Esophagus muscularis mucosa (tissue), 3 donors: Measurements from ENCODE around the gene RTRAF.

Experiments used
- EP300 ChIP-seq: sonication (generic); formaldehyde crosslinking; IDR thresholded peaks from one replicate; pipeline ENCODE4 v1.6.1; 2017; ENCODE audit warnings: antibody characterized with exemption
- TF ChIP-seq, protein P1 (sequence below), 3 experiments: fragments of 200-600 bp in 2 of 3; fragments of 450-650 bp in 1 of 3; sonication (generic) in 2 of 3; IDR thresholded peaks; one replicate each; pipeline ENCODE4 v1.5.1; 2017 to 2019; ENCODE audit warnings: antibody characterized with exemption in 3 of 3, mild to moderate bottlenecking in 2 of 3, moderate library complexity in 1 of 3

DNA sequence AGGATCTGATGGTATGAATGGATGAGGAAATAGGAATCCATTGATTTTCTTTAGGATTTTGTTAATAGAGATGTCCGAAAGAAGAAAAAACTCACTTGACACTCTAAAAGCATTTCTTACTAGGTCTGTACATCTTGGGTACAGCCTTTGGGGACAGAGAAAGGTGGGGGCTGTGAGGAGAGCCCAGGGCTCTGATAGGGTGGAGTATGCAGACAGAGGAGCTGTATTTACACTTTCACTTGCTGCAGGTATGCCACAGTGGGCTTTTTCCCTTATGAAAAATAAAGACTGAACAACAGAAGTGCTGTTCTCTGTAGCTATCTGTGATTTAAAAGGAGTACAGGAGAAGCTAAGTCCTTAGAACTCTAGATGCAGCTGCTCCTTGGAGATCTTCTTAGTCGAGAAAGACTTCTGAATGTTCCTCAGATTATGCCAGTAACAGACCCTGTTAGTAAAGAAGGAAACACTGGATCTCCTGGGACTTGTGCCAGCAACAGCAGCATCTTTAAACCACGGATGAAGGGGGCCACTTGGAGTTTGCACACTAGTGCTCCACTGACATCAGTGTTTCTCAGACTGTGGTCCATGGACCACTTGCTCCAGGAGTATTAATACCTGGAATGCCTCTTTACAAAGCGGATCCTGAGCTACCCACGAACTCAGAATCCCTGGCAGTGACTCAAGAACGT lies 19.4 kb upstream of the RTRAF start:
- TF ChIP-seq, protein P1, sequence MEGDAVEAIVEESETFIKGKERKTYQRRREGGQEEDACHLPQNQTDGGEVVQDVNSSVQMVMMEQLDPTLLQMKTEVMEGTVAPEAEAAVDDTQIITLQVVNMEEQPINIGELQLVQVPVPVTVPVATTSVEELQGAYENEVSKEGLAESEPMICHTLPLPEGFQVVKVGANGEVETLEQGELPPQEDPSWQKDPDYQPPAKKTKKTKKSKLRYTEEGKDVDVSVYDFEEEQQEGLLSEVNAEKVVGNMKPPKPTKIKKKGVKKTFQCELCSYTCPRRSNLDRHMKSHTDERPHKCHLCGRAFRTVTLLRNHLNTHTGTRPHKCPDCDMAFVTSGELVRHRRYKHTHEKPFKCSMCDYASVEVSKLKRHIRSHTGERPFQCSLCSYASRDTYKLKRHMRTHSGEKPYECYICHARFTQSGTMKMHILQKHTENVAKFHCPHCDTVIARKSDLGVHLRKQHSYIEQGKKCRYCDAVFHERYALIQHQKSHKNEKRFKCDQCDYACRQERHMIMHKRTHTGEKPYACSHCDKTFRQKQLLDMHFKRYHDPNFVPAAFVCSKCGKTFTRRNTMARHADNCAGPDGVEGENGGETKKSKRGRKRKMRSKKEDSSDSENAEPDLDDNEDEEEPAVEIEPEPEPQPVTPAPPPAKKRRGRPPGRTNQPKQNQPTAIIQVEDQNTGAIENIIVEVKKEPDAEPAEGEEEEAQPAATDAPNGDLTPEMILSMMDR (IDR thresholded peaks at IDR 0.05) = no peak
- no peak for TF ChIP-seq EP300
